WTC11 (cell line): ENCODE data around the gene CLEC2L. TPM values are rescaled to one million over a fixed set of nuclear protein-coding genes. Genes with fewer than 3 reads are reported as not detected.

Source experiments
- ATAC-seq: fragments of 200-7000 bp; cut with Tn5 transposase; 2 replicates; pipeline ENCODE4 v1.10.0; 2021; ENCODE audit warnings: mild to moderate bottlenecking, moderate library complexity
- CTCF ChIA-PET: fragments of 300-600 bp; sonication (Branson Sonifier 250); formaldehyde crosslinking; loops from one replicate; lab custom pipeline; 2021; ENCODE audit warnings: antibody characterized with exemption; lab: Charles Lee
- POLR2A ChIA-PET: fragments of 350-600 bp; sonication (Branson Sonifier 250); formaldehyde crosslinking; loops from one replicate; lab custom pipeline; 2021; ENCODE audit warnings: antibody characterized with exemption; lab: Charles Lee
- DNase-seq: peaks from one replicate; pipeline ENCODE4 v3.0.0; 2021; ENCODE audit warnings: low spot score
- H3K27ac Mint-ChIP-seq: 2 replicates; pipeline ENCODE4 v1.8.0; 2021; ENCODE audit warnings: mixed read lengths
- H3K27me3 Mint-ChIP-seq: 2 replicates; pipeline ENCODE4 v1.8.0; 2021; ENCODE audit warnings: low read depth, mild to moderate bottlenecking, moderate library complexity, mixed read lengths
- H3K36me3 Mint-ChIP-seq: 2 replicates; pipeline ENCODE4 v1.8.0; 2021; ENCODE audit warnings: mixed read lengths
- H3K4me1 Mint-ChIP-seq: 2 replicates; pipeline ENCODE4 v1.8.0; 2022; ENCODE audit warnings: mixed read lengths
- H3K4me3 Mint-ChIP-seq: 2 replicates; pipeline ENCODE4 v1.8.0; 2021; ENCODE audit warnings: mild to moderate bottlenecking, moderate library complexity, mixed read lengths
- H3K9me3 Mint-ChIP-seq: 2 replicates; pipeline ENCODE4 v1.8.0; 2021; ENCODE audit warnings: mixed read lengths
- ARID4B ChIP-seq: sonication (generic); formaldehyde crosslinking; IDR thresholded peaks from 2 replicates; pipeline ENCODE4 v1.8.0; 2023; ENCODE audit warnings: missing genetic modification reagents, mild to moderate bottlenecking, borderline replicate concordance
- ATF2 ChIP-seq: sonication (generic); formaldehyde crosslinking; IDR thresholded peaks from 2 replicates; pipeline ENCODE4 v1.8.1; 2022; ENCODE audit warnings: low read depth, missing genetic modification reagents, borderline replicate concordance
- CREM ChIP-seq: sonication (generic); formaldehyde crosslinking; IDR thresholded peaks from 2 replicates; pipeline ENCODE4 v1.8.1; 2022; ENCODE audit warnings: mild to moderate bottlenecking, missing genetic modification reagents, moderate library complexity
- GTF2I ChIP-seq: fragments of 250-450 bp; sonication (Bioruptor Pico); conservative IDR thresholded peaks from 2 replicates; pipeline ENCODE4 v1.4.0; 2021; ENCODE audit warnings: mild to moderate bottlenecking
- KAT7 ChIP-seq: sonication (generic); formaldehyde crosslinking; IDR thresholded peaks from 2 replicates; pipeline ENCODE4 v1.8.1; 2023; ENCODE audit warnings: missing genetic modification reagents, mild to moderate bottlenecking, borderline replicate concordance
- MXD4 ChIP-seq: fragments of 250-450 bp; sonication (Bioruptor Pico); IDR thresholded peaks from 2 replicates; pipeline ENCODE4 v1.8.0; 2021; ENCODE audit warnings: mild to moderate bottlenecking, moderate library complexity, borderline replicate concordance
- NR1H2 ChIP-seq: sonication (generic); formaldehyde crosslinking; IDR thresholded peaks from 2 replicates; pipeline ENCODE4 v1.9.0; 2021; ENCODE audit warnings: mild to moderate bottlenecking, moderate library complexity, missing genetic modification reagents
- TCF7 ChIP-seq: sonication (generic); formaldehyde crosslinking; IDR thresholded peaks from 2 replicates; pipeline ENCODE4 v1.8.0; 2022; ENCODE audit warnings: mild to moderate bottlenecking, low read depth, missing genetic modification reagents, moderate library complexity
- ZNF232 ChIP-seq: sonication (generic); formaldehyde crosslinking; IDR thresholded peaks from 2 replicates; pipeline ENCODE4 v1.8.0; 2022; ENCODE audit warnings: mild to moderate bottlenecking, missing genetic modification reagents
- ZNF512 ChIP-seq: sonication (generic); formaldehyde crosslinking; IDR thresholded peaks from 2 replicates; pipeline ENCODE4 v1.8.1; 2022; ENCODE audit warnings: missing genetic modification reagents, borderline replicate concordance
- ZNF532 ChIP-seq: fragments of 250-450 bp; sonication (Bioruptor Pico); IDR thresholded peaks from 2 replicates; pipeline ENCODE4 v1.9.0; 2021; ENCODE audit warnings: mild to moderate bottlenecking, borderline replicate concordance
- total RNA-seq: library from RNA; stranded (reverse); gene quantifications from 3 replicates; pipeline ENCODE4 v1.2.3, GENCODE V29; 2021
- TF ChIP-seq, protein P1 (sequence below): sonication (generic); formaldehyde crosslinking; IDR thresholded peaks from 2 replicates; pipeline ENCODE4 v1.8.1; 2023; ENCODE audit warnings: mild to moderate bottlenecking, missing genetic modification reagents
- TF ChIP-seq, protein P2 (sequence below): fragments of 200-600 bp; IDR thresholded peaks from 2 replicates; pipeline ENCODE4 v1.8.0; 2022; ENCODE audit warnings: antibody characterized with exemption
- TF ChIP-seq, protein P3 (sequence below): sonication (generic); formaldehyde crosslinking; IDR thresholded peaks from 2 replicates; pipeline ENCODE4 v1.8.1; 2023; ENCODE audit warnings: mild to moderate bottlenecking, moderate library complexity, missing genetic modification reagents

Gene CLEC2L
- total RNA-seq, 1 experiment from 2014 or later: 0.13 TPM

GRCh38 chr7:139580435-139580834 is 57.0 kb downstream of the CLEC2L start:
- POLR2A ChIA-PET: interaction anchor here (0.6 kb wide), 2 partner anchors 8 to 11 kb away, joined by 4 read pairs; no protein-coding TSS in a partner anchor
- DNase-seq (no peak), ATAC-seq (no peak)
- H3K27ac Mint-ChIP-seq: no peak overlapping the region
- H3K4me3 Mint-ChIP-seq: no peak overlapping the region
- H3K36me3 Mint-ChIP-seq: no peaks in the 10 kb centered on the region
- no peaks in the 10 kb centered on the region for H3K4me1 Mint-ChIP-seq
- TF ChIP-seq GTF2I: no peak
- TF ChIP-seq, protein P1, sequence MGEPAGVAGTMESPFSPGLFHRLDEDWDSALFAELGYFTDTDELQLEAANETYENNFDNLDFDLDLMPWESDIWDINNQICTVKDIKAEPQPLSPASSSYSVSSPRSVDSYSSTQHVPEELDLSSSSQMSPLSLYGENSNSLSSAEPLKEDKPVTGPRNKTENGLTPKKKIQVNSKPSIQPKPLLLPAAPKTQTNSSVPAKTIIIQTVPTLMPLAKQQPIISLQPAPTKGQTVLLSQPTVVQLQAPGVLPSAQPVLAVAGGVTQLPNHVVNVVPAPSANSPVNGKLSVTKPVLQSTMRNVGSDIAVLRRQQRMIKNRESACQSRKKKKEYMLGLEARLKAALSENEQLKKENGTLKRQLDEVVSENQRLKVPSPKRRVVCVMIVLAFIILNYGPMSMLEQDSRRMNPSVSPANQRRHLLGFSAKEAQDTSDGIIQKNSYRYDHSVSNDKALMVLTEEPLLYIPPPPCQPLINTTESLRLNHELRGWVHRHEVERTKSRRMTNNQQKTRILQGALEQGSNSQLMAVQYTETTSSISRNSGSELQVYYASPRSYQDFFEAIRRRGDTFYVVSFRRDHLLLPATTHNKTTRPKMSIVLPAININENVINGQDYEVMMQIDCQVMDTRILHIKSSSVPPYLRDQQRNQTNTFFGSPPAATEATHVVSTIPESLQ: no peak
- TF ChIP-seq ZNF232 (CRISPR knock-in tag): no peak
- TF ChIP-seq ZNF512: no peak
- no peak for TF ChIP-seq KAT7 (CRISPR knock-in tag)
- TF ChIP-seq NR1H2: no peak
- TF ChIP-seq ATF2 (CRISPR knock-in tag): no peak
- no peak for TF ChIP-seq ZNF532 (CRISPR knock-in tag)
- TF ChIP-seq MXD4 (CRISPR knock-in tag): no peak
- TF ChIP-seq, protein P2, sequence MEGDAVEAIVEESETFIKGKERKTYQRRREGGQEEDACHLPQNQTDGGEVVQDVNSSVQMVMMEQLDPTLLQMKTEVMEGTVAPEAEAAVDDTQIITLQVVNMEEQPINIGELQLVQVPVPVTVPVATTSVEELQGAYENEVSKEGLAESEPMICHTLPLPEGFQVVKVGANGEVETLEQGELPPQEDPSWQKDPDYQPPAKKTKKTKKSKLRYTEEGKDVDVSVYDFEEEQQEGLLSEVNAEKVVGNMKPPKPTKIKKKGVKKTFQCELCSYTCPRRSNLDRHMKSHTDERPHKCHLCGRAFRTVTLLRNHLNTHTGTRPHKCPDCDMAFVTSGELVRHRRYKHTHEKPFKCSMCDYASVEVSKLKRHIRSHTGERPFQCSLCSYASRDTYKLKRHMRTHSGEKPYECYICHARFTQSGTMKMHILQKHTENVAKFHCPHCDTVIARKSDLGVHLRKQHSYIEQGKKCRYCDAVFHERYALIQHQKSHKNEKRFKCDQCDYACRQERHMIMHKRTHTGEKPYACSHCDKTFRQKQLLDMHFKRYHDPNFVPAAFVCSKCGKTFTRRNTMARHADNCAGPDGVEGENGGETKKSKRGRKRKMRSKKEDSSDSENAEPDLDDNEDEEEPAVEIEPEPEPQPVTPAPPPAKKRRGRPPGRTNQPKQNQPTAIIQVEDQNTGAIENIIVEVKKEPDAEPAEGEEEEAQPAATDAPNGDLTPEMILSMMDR: no peak
- TF ChIP-seq CREM: no peak
- no peak for TF ChIP-seq TCF7 (CRISPR knock-in tag)
- TF ChIP-seq, all 79 proteins: peak for 0
- Mint-ChIP-seq H3K9me3 (no peaks in the 10 kb centered on the region), H3K27me3 (no peaks in the 10 kb centered on the region)
- CTCF ChIA-PET: interaction anchor here (0.6 to 1.5 kb wide), 4 partner anchors 22 to 40 kb away, joined by 3 to 5 read pairs (median 4); no protein-coding TSS in a partner anchor

- DNase-seq (no peak), ATAC-seq (no peak)
- ChIA-PET POLR2A (interaction anchor here (0.6 kb wide), 1 partner anchor 784 kb away, joined by 6 read pairs; no protein-coding TSS in a partner anchor), CTCF (interaction anchor here (0.6 to 1.9 kb wide), 9 partner anchors 11 to 1059 kb away, joined by 3 to 5 read pairs (median 4); partner anchors contain the start of gene DENND2A)
- Mint-ChIP-seq H3K4me3 (no peak overlapping the region), H3K9me3 (no peaks in the 10 kb centered on the region), H3K27ac (no peak overlapping the region), H3K36me3 (no peaks in the 10 kb centered on the region), H3K4me1 (no peaks in the 10 kb centered on the region), H3K27me3 (no peaks in the 10 kb centered on the region)
- TF ChIP-seq, protein P3, sequence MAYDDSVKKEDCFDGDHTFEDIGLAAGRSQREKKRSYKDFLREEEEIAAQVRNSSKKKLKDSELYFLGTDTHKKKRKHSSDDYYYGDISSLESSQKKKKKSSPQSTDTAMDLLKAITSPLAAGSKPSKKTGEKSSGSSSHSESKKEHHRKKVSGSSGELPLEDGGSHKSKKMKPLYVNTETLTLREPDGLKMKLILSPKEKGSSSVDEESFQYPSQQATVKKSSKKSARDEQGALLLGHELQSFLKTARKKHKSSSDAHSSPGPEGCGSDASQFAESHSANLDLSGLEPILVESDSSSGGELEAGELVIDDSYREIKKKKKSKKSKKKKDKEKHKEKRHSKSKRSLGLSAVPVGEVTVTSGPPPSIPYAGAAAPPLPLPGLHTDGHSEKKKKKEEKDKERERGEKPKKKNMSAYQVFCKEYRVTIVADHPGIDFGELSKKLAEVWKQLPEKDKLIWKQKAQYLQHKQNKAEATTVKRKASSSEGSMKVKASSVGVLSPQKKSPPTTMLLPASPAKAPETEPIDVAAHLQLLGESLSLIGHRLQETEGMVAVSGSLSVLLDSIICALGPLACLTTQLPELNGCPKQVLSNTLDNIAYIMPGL (CRISPR knock-in tag): no peak
- no peak for TF ChIP-seq KAT7 (CRISPR knock-in tag)
- TF ChIP-seq ARID4B: no peak
Measured at GRCh38 chr7:139582130-139582650, 58.7 kb downstream of the CLEC2L start.
